Osteoblast (primary cell): ENCODE results near the gene TMEM202. TPM values are rescaled to one million over a fixed set of nuclear protein-coding genes. Genes with fewer than 3 reads are reported as not detected.
"Not testable (repeated sequence)": the region's sequence is repeated elsewhere in the genome, so short reads cannot be mapped to it uniquely, and the experiment has no call there.

Source experiments
- DNase-seq: peaks from one replicate; pipeline ENCODE4 v3.0.0; 2011; ENCODE audit warnings: low spot score, mixed read lengths; ENCODE audit not compliant: insufficient read length; ENCODE audit errors: missing footprints
- H2AFZ ChIP-seq: 2 replicates; pipeline ENCODE4 v1.6.0; 2011; ENCODE audit warnings: mild to moderate bottlenecking, low read length
- H3K27ac ChIP-seq: 2 replicates; pipeline ENCODE4 v1.5.1; 2011; ENCODE audit warnings: mild to moderate bottlenecking, low read depth, low read length, moderate library complexity
- H3K27me3 ChIP-seq: 2 replicates; pipeline ENCODE4 v1.6.0; 2012; ENCODE audit warnings: mild to moderate bottlenecking, control low read depth, inconsistent platforms, low read length, moderate library complexity; ENCODE audit not compliant: insufficient read depth
- H3K36me3 ChIP-seq: 2 replicates; pipeline ENCODE4 v1.5.1; 2011; ENCODE audit warnings: mild to moderate bottlenecking, low read length, control low read depth, moderate library complexity; ENCODE audit not compliant: insufficient read depth
- H3K4me1 ChIP-seq: 2 replicates; pipeline ENCODE4 v1.5.1; 2011; ENCODE audit warnings: mild to moderate bottlenecking, low read length, control low read depth, moderate library complexity; ENCODE audit not compliant: insufficient read depth
- H3K4me2 ChIP-seq: 2 replicates; pipeline ENCODE4 v1.6.0; 2011; ENCODE audit warnings: mild to moderate bottlenecking, low read length; ENCODE audit not compliant: insufficient read depth
- H3K4me3 ChIP-seq: fragments of 200-600 bp; sonication (generic); 3 replicates; pipeline ENCODE4 v1.5.1; 2012; ENCODE audit warnings: mild to moderate bottlenecking, low read length, inconsistent platforms; ENCODE audit not compliant: insufficient read depth
- H3K79me2 ChIP-seq: 2 replicates; pipeline ENCODE4 v1.6.0; 2012; ENCODE audit warnings: mild to moderate bottlenecking, low read length, control low read depth, inconsistent platforms; ENCODE audit not compliant: insufficient read depth
- H3K9me3 ChIP-seq: 2 replicates; pipeline ENCODE4 v1.5.1; 2011; ENCODE audit warnings: low read depth, low read length, control low read depth
- H4K20me1 ChIP-seq: 2 replicates; pipeline ENCODE4 v1.6.0; 2012; ENCODE audit warnings: mild to moderate bottlenecking, low read length, control low read depth; ENCODE audit not compliant: insufficient read depth
- CTCF ChIP-seq: IDR thresholded peaks from 2 replicates; pipeline ENCODE4 v1.5.1; 2011; ENCODE audit warnings: mild to moderate bottlenecking, low read depth, low read length, moderate library complexity; ENCODE audit errors: extremely low read depth
- total RNA-seq: library from RNA; depleted of rRNA; stranded (reverse); fragments of >200 nt; gene quantifications from 2 replicates; pipeline ENCODE4 v1.2.3, GENCODE V29; 2012

TMEM202 gene
- total RNA-seq, 1 donor, result not detected

- no peaks in the 10 kb centered on the region for H3K79me2 ChIP-seq
- no peak overlapping the region for H3K27ac ChIP-seq
- no peaks in the 10 kb centered on the region for H3K9me3 ChIP-seq
- no peak overlapping the region for H2AFZ ChIP-seq
- no peaks in the 10 kb centered on the region for H3K36me3 ChIP-seq
- no peak overlapping the region for H3K4me2 ChIP-seq
- H3K4me3 ChIP-seq, result no peak overlapping the region
- no peaks in the 10 kb centered on the region for H4K20me1 ChIP-seq
- no peak for DNase-seq
- H3K4me1 ChIP-seq, result no peaks in the 10 kb centered on the region
- TF ChIP-seq CTCF, result no peak
- peaks cover 10% of the 10 kb centered on the region for H3K27me3 ChIP-seq
Measured at GRCh38 chr15:72415304-72415703, 17.2 kb downstream of the TMEM202 start.

GRCh38 chr15:72419768-72420167, 21.7 kb downstream of the TMEM202 start:
- H3K4me1 ChIP-seq, H3K27ac ChIP-seq, H3K36me3 ChIP-seq, H3K27me3 ChIP-seq, H3K4me3 ChIP-seq, DNase-seq, H3K4me2 ChIP-seq, H4K20me1 ChIP-seq, H3K79me2 ChIP-seq, H2AFZ ChIP-seq, H3K9me3 ChIP-seq: not testable (repeated sequence)

- no peak overlapping the region for H3K4me2 ChIP-seq
- no peak for DNase-seq
- peaks cover 3% of the 10 kb centered on the region for H3K27me3 ChIP-seq
- no peaks in the 10 kb centered on the region for H3K4me1 ChIP-seq
- no peak overlapping the region for H3K4me3 ChIP-seq
- no peak overlapping the region for H3K27ac ChIP-seq
- H3K79me2 ChIP-seq, result no peaks in the 10 kb centered on the region
- no peaks in the 10 kb centered on the region for H3K36me3 ChIP-seq
- H4K20me1 ChIP-seq, result no peaks in the 10 kb centered on the region
- no peak overlapping the region for H2AFZ ChIP-seq
- no peaks in the 10 kb centered on the region for H3K9me3 ChIP-seq
- TF ChIP-seq CTCF, result no peak
Measured at GRCh38 chr15:72420576-72420975, 22.5 kb downstream of the TMEM202 start.

GRCh38 chr15:72421484-72421883, 23.4 kb downstream of the TMEM202 start:
- Histone ChIP-seq H2AFZ (no peak overlapping the region), H3K9me3 (no peaks in the 10 kb centered on the region), H4K20me1 (no peaks in the 10 kb centered on the region), H3K27ac (no peak overlapping the region), H3K27me3 (peaks cover 3% of the 10 kb centered on the region), H3K36me3 (no peaks in the 10 kb centered on the region), H3K79me2 (no peaks in the 10 kb centered on the region), H3K4me2 (no peak overlapping the region), H3K4me3 (no peak overlapping the region), H3K4me1 (no peaks in the 10 kb centered on the region)
- no peak for DNase-seq
- no peak for TF ChIP-seq CTCF
